Upper lobe of left lung (tissue), 4 donors: ENCODE results near the gene XPR1.

Experiments used
- CTCF ChIP-seq, 6 experiments: fragments of 450-650 bp in 4 of 6; fragments of 200-600 bp in 2 of 6; sonication (generic) in 2 of 6; IDR thresholded peaks; one replicate each; pipeline ENCODE4 v1.5.1; 2016 to 2019; ENCODE audit warnings: antibody characterized with exemption in 6 of 6
- POLR2A ChIP-seq, 4 donors: fragments of 450-650 bp; IDR thresholded peaks; one replicate each; pipeline ENCODE4 v1.5.1; 2016 to 2017; ENCODE audit warnings: antibody characterized with exemption in 4 of 4, mild to moderate bottlenecking in 2 of 4

GRCh38 chr1:180785291-180785690 is 153.5 kb downstream of the XPR1 start:
- TF ChIP-seq CTCF (IDR thresholded peaks at IDR 0.05) (no peak), POLR2A (IDR thresholded peaks at IDR 0.05) (no peak)
